GM18867 (cell line): Measurements from ENCODE around the gene SMAD7.
"Not testable (repeated sequence)": the region's sequence is repeated elsewhere in the genome, so short reads cannot be mapped to it uniquely, and the experiment has no call there.

Experiments used
- ATAC-seq: cut with Tn5 transposase; IDR thresholded peaks from one replicate; pipeline ENCODE4 v1.9.1; 2021; ENCODE audit warnings: mild to moderate bottlenecking, moderate library complexity; ENCODE audit not compliant: unreplicated experiment

Gene SMAD7

GRCh38 chr18:48885266-48885923 is 65.4 kb downstream of the SMAD7 start:
- ATAC-seq: no peak

DNA sequence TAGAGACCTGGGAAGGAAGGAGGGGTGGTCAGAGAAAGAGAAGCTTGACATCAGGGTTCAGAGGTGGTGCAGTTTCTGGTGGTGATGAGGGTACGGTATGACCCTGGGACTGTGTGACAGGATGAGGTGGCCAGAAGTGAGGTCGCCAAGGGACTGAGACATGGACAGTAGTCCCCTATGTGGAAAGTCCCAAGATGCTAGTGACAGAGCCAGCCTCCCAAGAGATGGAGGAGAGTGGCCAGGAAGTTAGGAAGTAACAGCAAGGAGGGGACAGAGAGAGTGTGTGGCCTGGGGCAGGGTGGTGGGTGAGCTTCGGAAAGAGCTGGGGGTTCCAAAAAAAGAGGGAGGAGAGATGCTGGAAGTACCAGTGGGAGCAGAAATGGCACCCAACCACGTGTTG is 66.0 kb downstream of the SMAD7 start:
- no peak for ATAC-seq

DNA sequence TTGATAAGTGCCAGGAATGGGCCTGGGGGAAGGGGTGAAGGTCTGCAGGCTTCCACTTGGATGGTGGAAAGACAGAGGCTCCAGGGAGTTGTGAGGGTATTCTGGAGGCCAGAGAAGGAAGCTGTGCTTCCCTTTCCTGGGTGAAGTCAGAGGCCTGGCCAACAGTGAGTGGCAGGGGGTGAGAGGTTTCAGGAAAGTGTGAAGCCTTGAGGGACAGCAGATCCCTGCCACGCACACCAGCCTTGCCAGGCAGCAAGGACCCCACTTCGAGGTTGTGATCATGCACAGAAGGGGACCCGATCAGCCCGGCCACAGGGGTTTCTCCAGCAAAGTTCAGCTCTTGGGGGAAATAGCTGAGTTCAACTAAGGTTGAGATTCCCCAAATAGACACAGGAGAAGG is 66.5 kb downstream of the SMAD7 start:
- ATAC-seq: no peak

DNA sequence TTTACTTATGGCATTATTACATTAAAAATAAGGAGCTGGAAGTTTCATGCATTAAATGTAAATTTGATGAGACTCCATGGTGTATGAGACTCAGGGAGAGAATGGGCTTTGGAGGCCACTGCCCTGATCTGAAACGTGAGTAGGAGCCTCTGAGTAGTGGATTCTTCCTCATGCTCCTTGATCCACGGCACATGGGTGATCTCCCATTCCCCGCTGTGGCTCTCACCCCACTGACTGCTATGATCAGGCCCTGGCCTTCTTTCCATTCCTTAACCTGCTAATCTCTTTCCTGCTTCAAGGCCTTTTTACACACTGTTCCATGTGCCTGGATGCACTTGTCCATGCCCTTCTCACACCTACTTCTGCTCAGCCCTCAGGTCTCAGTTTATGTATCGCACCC is 68.4 kb downstream of the SMAD7 start:
- no peak for ATAC-seq

- ATAC-seq: no peak
These were observed 69.8 kb downstream of the SMAD7 start for GRCh38 chr18:48880931-48881330.

DNA sequence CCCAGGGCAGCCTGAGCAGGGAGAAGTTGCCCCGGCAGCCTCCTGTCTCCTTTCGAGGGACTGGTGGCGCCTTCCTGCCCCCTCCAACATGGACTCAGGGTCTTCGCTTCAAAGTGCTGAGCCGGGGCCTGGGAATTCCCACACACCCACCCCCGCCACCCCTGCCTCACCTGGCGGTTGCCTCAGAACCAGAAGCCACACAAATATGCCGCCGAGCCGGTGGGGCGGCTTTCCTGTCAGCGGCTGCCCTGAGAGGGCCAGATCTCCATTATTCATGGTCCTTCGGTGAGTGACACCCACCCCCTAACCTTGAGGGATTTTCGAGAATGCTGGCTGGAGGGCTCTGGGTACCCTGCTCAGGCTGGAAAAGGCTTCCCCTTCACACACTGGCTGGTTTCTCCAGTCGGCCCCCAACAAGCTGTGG is 71.7 kb downstream of the SMAD7 start:
- ATAC-seq: no peak

DNA sequence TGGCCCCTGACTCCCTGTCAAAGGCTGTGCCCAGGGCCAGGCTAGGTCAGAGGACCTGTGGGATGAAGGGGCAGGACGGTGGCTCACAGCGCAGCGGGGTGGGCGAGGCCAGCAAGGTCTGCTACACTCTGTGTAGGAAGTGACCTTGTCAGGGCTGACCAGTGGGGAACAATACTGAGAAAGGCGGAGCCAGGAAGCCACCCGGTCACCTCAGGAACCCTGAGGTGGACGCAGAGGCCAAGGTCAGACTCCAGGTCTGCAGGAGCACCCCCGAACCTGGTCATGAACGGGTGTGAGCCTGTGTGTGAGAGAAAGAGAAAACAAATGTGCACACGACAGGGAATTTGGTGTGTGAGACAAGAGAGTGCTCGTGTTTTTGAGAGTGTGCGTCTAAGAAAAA is 72.3 kb downstream of the SMAD7 start:
- no peak for ATAC-seq

DNA sequence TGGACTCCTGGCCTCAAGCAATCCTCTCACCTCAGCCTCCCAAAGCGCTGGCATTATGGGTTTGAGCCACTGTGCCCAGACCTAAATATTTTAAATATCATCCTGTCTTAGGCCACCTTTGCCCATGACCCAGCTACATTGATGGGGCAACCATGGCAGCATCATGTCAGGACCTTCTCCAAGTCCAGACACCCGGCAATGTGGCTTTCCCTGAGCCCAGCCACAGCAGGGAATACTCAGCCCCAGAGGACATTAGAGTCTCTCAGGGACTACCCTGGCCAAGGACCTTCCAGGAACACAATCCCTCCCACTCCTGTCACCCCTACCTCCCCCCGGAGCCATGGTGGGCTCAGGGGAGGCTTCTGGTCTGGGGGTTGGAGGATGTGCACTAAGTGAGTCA is 72.8 kb downstream of the SMAD7 start:
- no peak for ATAC-seq

DNA sequence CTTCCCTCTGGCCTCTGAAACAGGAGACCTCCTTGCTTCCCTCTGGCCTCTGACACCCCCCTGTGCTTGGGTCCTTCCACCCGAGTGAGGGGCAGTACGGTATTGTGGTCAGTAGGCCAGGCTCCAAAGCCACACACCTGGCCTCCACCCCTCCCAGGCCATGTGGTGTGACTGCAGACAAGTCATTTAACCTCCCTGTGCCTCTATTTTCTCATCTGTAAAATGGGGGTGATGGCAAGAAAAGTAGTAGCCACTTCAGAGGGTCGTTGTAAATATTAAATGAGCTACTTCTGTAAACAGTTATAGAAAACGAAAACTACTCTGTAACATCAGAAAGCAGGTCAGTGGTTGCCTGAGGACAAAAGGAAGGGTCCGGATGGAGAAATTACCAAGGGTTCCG is 74.2 kb downstream of the SMAD7 start:
- no peak for ATAC-seq

GRCh38 chr18:48875942-48876511 is 74.7 kb downstream of the SMAD7 start:
- ATAC-seq: no peak

GRCh38 chr18:48875314-48875941 is 75.3 kb downstream of the SMAD7 start:
- ATAC-seq: no peak

DNA sequence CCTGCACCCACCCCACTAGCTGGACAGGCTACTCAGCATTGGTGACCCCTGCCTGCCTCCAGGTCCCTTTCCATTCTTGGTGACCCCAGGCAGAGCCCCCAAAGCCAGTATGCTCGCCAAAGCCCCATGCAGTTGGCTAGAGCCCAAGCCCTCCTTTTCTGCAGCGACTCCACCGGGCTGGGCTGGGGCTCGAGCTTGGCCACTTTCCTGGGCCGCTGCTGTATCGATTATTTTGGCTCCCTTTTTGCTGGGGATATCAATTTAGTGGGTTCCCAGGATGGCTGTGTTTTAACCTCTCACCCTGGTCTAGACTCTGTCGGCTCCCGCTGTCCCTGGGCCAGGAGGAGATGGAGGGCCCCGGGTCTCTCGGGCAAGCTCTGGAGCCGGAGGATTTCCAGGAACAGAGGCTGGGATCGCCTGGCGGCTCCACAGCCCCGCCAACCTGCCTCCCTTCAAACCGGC is 76.0 kb downstream of the SMAD7 start:
- ATAC-seq: no peak

- ATAC-seq: no peak
These were observed 76.5 kb downstream of the SMAD7 start for GRCh38 chr18:48874233-48874632.

GRCh38 chr18:48872234-48873145 is 78.3 kb downstream of the SMAD7 start:
- ATAC-seq: no peak

DNA sequence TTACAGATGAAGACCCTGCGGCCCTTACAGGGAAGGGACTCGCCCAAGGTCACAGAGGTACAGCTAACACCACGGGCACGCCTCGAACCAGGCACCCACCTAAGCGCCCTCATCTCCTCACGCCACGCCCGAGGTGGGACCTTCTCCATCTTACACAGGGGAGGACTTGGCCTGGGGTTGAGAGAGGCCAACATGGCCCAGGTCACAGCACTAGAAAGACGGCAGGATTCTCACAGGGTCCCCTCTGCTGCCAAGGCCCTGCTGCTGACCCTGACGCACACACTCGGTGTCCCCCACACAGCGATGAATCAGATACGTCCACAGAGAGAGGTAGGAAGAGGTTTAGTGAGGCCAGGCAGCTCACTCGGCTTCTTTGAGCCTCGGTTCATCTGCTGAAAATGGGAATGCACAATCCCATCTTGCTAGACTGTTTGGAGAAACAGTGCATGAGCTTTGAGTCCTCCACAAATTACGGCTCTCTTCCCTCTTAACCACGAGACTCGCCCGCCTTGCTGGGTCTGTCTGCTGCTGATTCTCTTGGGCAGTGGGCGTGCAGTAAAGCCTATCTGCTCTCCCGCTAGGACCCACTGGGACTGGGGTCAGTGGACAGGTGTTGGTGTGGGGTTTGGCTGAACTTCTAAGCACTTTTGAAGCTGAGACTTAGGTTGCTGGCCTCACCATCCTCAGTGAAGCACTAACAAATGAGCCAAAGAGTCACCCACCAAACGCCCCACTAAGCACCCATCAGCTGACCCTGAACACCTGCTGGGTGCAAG is 79.2 kb downstream of the SMAD7 start:
- no peak for ATAC-seq

GRCh38 chr18:48870926-48871325 is 79.8 kb downstream of the SMAD7 start:
- not testable (repeated sequence) for ATAC-seq
